ENCODE results near the gene MFAP4.

DNA sequence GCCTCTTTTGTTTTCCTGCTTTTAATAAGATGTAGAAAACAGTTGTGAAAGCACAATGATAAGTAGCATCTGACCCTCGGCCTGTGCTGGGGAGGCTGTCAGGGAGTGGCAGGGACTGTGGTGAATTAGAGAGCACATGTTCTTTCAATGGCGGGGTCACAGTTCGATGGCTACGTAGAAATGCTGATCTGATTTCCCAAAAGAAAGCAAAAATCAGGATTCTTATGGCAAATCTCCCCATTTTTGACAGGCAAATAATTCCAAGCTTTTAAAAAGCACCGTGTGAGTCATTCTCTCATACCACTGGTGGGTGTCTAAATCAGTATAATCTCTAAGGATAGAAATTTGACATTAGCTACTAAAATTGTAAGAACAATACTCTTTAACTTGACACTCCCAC, 12.9 kb downstream of the MFAP4 start:
- TF ChIP-seq CEBPB (IDR thresholded peaks at IDR 0.05; ENCODE audit: low read depth) (no peak), POLR2A (IDR thresholded peaks at IDR 0.05; ENCODE audit: borderline replicate concordance, extremely low read depth, insufficient read depth, insufficient read length) (no peak), POLR2AphosphoS5 (IDR thresholded peaks at IDR 0.05; ENCODE audit: low read depth, low read length) (no peak), ZFX (IDR thresholded peaks at IDR 0.05) (no peak), JUND (IDR thresholded peaks at IDR 0.05) (no peak), SIN3A (IDR thresholded peaks at IDR 0.05; ENCODE audit: low read depth) (no peak), EZH2 (IDR thresholded peaks at IDR 0.05) (no peak), EZH2phosphoT487 (IDR thresholded peaks at IDR 0.05; ENCODE audit: borderline replicate concordance) (no peak), TCF7L2 (IDR thresholded peaks at IDR 0.05; ENCODE audit: borderline replicate concordance, extremely low read depth, insufficient read depth, insufficient read length) (no peak), RAD21 (IDR thresholded peaks at IDR 0.05; ENCODE audit: low read depth) (no peak)
- TF ChIP-seq, protein P1, sequence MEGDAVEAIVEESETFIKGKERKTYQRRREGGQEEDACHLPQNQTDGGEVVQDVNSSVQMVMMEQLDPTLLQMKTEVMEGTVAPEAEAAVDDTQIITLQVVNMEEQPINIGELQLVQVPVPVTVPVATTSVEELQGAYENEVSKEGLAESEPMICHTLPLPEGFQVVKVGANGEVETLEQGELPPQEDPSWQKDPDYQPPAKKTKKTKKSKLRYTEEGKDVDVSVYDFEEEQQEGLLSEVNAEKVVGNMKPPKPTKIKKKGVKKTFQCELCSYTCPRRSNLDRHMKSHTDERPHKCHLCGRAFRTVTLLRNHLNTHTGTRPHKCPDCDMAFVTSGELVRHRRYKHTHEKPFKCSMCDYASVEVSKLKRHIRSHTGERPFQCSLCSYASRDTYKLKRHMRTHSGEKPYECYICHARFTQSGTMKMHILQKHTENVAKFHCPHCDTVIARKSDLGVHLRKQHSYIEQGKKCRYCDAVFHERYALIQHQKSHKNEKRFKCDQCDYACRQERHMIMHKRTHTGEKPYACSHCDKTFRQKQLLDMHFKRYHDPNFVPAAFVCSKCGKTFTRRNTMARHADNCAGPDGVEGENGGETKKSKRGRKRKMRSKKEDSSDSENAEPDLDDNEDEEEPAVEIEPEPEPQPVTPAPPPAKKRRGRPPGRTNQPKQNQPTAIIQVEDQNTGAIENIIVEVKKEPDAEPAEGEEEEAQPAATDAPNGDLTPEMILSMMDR (IDR thresholded peaks at IDR 0.05 in 2 of 3, conservative IDR thresholded peaks at IDR 0.05 in 1 of 3; ENCODE audit: borderline replicate concordance in 1 of 3, insufficient read depth in 1 of 3, low read depth in 2 of 3, low read length in 2 of 3), result no peak
- TF ChIP-seq, protein P2, sequence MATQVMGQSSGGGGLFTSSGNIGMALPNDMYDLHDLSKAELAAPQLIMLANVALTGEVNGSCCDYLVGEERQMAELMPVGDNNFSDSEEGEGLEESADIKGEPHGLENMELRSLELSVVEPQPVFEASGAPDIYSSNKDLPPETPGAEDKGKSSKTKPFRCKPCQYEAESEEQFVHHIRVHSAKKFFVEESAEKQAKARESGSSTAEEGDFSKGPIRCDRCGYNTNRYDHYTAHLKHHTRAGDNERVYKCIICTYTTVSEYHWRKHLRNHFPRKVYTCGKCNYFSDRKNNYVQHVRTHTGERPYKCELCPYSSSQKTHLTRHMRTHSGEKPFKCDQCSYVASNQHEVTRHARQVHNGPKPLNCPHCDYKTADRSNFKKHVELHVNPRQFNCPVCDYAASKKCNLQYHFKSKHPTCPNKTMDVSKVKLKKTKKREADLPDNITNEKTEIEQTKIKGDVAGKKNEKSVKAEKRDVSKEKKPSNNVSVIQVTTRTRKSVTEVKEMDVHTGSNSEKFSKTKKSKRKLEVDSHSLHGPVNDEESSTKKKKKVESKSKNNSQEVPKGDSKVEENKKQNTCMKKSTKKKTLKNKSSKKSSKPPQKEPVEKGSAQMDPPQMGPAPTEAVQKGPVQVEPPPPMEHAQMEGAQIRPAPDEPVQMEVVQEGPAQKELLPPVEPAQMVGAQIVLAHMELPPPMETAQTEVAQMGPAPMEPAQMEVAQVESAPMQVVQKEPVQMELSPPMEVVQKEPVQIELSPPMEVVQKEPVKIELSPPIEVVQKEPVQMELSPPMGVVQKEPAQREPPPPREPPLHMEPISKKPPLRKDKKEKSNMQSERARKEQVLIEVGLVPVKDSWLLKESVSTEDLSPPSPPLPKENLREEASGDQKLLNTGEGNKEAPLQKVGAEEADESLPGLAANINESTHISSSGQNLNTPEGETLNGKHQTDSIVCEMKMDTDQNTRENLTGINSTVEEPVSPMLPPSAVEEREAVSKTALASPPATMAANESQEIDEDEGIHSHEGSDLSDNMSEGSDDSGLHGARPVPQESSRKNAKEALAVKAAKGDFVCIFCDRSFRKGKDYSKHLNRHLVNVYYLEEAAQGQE (IDR thresholded peaks at IDR 0.05; ENCODE audit: low read depth), result no peak
- TF ChIP-seq, protein P3, sequence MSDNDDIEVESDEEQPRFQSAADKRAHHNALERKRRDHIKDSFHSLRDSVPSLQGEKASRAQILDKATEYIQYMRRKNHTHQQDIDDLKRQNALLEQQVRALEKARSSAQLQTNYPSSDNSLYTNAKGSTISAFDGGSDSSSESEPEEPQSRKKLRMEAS (IDR thresholded peaks at IDR 0.05), result no peak
